GM23338 (cell line): Measurements from ENCODE around the gene GSDME. TPM values are rescaled to one million over a fixed set of nuclear protein-coding genes. Genes with fewer than 3 reads are reported as not detected.

ENCODE experiments used
- ATAC-seq: fragments of 200-7000 bp; cut with Tn5 transposase; 3 replicates; pipeline ENCODE4 v1.9.1; 2020
- DNase-seq: peaks from one replicate; pipeline ENCODE4 v3.0.0-alpha.2; 2015; ENCODE audit warnings: low spot score
- H2AFZ ChIP-seq: fragments of 200-600 bp; sonication (generic); 2 replicates; pipeline ENCODE4 v1.8.0; 2016; ENCODE audit warnings: antibody characterized with exemption, mild to moderate bottlenecking, moderate library complexity
- H3F3A ChIP-seq: fragments of 200-600 bp; sonication (generic); replicated peaks from 2 replicates; pipeline ENCODE4 v1.8.0; 2017; ENCODE audit warnings: antibody characterized with exemption, mixed run types, low read depth
- H3K27ac ChIP-seq: fragments of 200-600 bp; sonication (generic); 2 replicates; pipeline ENCODE4 v1.6.1; 2016; ENCODE audit warnings: low read depth
- H3K27me3 ChIP-seq: fragments of 200-600 bp; sonication (generic); 2 replicates; pipeline ENCODE4 v1.8.0; 2016; ENCODE audit warnings: mild to moderate bottlenecking, mixed run types, moderate library complexity; ENCODE audit not compliant: insufficient read depth
- H3K36me3 ChIP-seq: fragments of 200-600 bp; sonication (generic); 2 replicates; pipeline ENCODE4 v1.8.0; 2016; ENCODE audit warnings: mild to moderate bottlenecking; ENCODE audit not compliant: insufficient read depth
- H3K4me1 ChIP-seq: fragments of 200-600 bp; sonication (generic); 2 replicates; pipeline ENCODE4 v1.8.0; 2016; ENCODE audit warnings: mild to moderate bottlenecking, moderate library complexity; ENCODE audit not compliant: insufficient read depth
- H3K4me2 ChIP-seq: fragments of 200-600 bp; sonication (generic); 2 replicates; pipeline ENCODE4 v1.7.1; 2017; ENCODE audit warnings: mixed run types
- H3K4me3 ChIP-seq: fragments of 200-600 bp; sonication (generic); 2 replicates; pipeline ENCODE4 v1.6.1; 2016; ENCODE audit warnings: mixed run types
- H3K79me2 ChIP-seq: fragments of 200-600 bp; sonication (generic); replicated peaks from 2 replicates; pipeline ENCODE4 v1.8.0; 2017; ENCODE audit warnings: mild to moderate bottlenecking; ENCODE audit not compliant: insufficient read depth
- H3K9me2 ChIP-seq: fragments of 200-600 bp; sonication (generic); 2 replicates; pipeline ENCODE4 v1.8.0; 2017; ENCODE audit not compliant: insufficient read depth
- H4K20me1 ChIP-seq: fragments of 200-600 bp; sonication (generic); replicated peaks from 2 replicates; pipeline ENCODE4 v1.8.0; 2017; ENCODE audit warnings: mild to moderate bottlenecking; ENCODE audit not compliant: insufficient read depth
- H3K27ac Mint-ChIP-seq: 2 replicates; pipeline ENCODE4 v1.8.0; 2020; ENCODE audit warnings: inconsistent platforms, mild to moderate bottlenecking, moderate library complexity, mixed read lengths
- H3K27me3 Mint-ChIP-seq: 3 replicates; pipeline ENCODE4 v1.8.0; 2022; ENCODE audit warnings: low read depth, mild to moderate bottlenecking, moderate library complexity, mixed read lengths, inconsistent platforms; ENCODE audit not compliant: insufficient read depth, poor library complexity
- H3K36me3 Mint-ChIP-seq: 3 replicates; pipeline ENCODE4 v1.8.0; 2021; ENCODE audit warnings: low read depth, mild to moderate bottlenecking, inconsistent platforms, moderate library complexity, mixed read lengths
- H3K4me1 Mint-ChIP-seq: 3 replicates; pipeline ENCODE4 v1.8.0; 2020; ENCODE audit warnings: mild to moderate bottlenecking, inconsistent platforms, mixed read lengths
- H3K4me3 Mint-ChIP-seq: 3 replicates; pipeline ENCODE4 v1.8.0; 2021; ENCODE audit warnings: moderate library complexity, mild to moderate bottlenecking, inconsistent platforms, mixed read lengths
- H3K9me3 Mint-ChIP-seq: 3 replicates; pipeline ENCODE4 v1.8.0; 2020; ENCODE audit warnings: moderate library complexity, mild to moderate bottlenecking, inconsistent platforms, mixed read lengths
- CREB1 ChIP-seq: fragments of 250-450 bp; sonication (Bioruptor Pico); IDR thresholded peaks from 2 replicates; pipeline ENCODE4 v1.5.0; 2020; ENCODE audit warnings: low read depth, mild to moderate bottlenecking, moderate library complexity
- EZH2 ChIP-seq: fragments of 200-600 bp; sonication (generic); IDR thresholded peaks from one replicate; pipeline ENCODE4 v1.8.0; 2017; ENCODE audit warnings: antibody characterized with exemption, mild to moderate bottlenecking, low read depth; ENCODE audit not compliant: unreplicated experiment
- EZH2phosphoT487 ChIP-seq: fragments of 200-600 bp; sonication (generic); IDR thresholded peaks from one replicate; pipeline ENCODE4 v1.8.1; 2018; ENCODE audit warnings: antibody characterized with exemption; ENCODE audit not compliant: unreplicated experiment
- JUNB ChIP-seq: IDR thresholded peaks from one replicate; pipeline ENCODE4 v1.6.1; 2016; ENCODE audit warnings: antibody characterized with exemption; ENCODE audit not compliant: unreplicated experiment
- NANOG ChIP-seq: IDR thresholded peaks from 2 replicates; pipeline ENCODE4 v1.6.1; 2016; ENCODE audit warnings: antibody characterized with exemption, borderline replicate concordance
- POLR2AphosphoS5 ChIP-seq: IDR thresholded peaks from 2 replicates; pipeline ENCODE4 v1.6.1; 2016; ENCODE audit warnings: antibody characterized with exemption, low read depth
- STAT1 ChIP-seq: IDR thresholded peaks from one replicate; pipeline ENCODE4 v1.6.1; 2016; ENCODE audit warnings: antibody characterized with exemption; ENCODE audit not compliant: unreplicated experiment
- ZNF114 ChIP-seq: fragments of 250-450 bp; sonication (Bioruptor Pico); IDR thresholded peaks from 2 replicates; pipeline ENCODE4 v1.5.0; 2020; ENCODE audit warnings: mild to moderate bottlenecking, moderate library complexity
- ZNF331 ChIP-seq: fragments of 250-450 bp; sonication (Bioruptor Pico); IDR thresholded peaks from 2 replicates; pipeline ENCODE4 v1.5.0; 2020; ENCODE audit warnings: low read depth, mild to moderate bottlenecking, moderate library complexity
- polyA plus RNA-seq: library from polyadenylated mRNA; unstranded; fragments of >200 nt; fragmentation: Nextera tagmentation; extraction: Ambion mirVana; gene quantifications from 2 replicates; pipeline ENCODE4 v1.2.1, GENCODE V29; 2016
- total RNA-seq: library from RNA; depleted of rRNA; stranded (reverse); fragments of >200 nt; shearing (Covaris generic); gene quantifications from 2 replicates; pipeline ENCODE4 v1.2.3, GENCODE V29; 2014
- TF ChIP-seq, protein P1 (sequence below): IDR thresholded peaks from one replicate; pipeline ENCODE4 v1.6.1; 2018; ENCODE audit warnings: antibody characterized with exemption; ENCODE audit not compliant: unreplicated experiment
- TF ChIP-seq, protein P2 (sequence below): IDR thresholded peaks from 2 replicates; pipeline ENCODE4 v1.6.1; 2016; ENCODE audit warnings: antibody characterized with exemption
- TF ChIP-seq, protein P3 (sequence below): fragments of 250-450 bp; sonication (Bioruptor Pico); IDR thresholded peaks from 2 replicates; pipeline ENCODE4 v1.5.0; 2020; ENCODE audit warnings: mild to moderate bottlenecking, moderate library complexity
- TF ChIP-seq, protein P4 (sequence below), 2 experiments: fragments of 200-600 bp in 1 of 2; sonication (generic) in 1 of 2; conservative IDR thresholded peaks; 2 replicates each; pipeline versions ENCODE4 v1.5.1 to v1.6.1; 2016 to 2017; ENCODE audit warnings: antibody characterized with exemption in 2 of 2, low read depth in 2 of 2, mild to moderate bottlenecking in 2 of 2, moderate library complexity in 1 of 2

GSDME gene
- total and polyA plus RNA-seq, 2 experiments from 2014 or later: 8.3 to 8.5 TPM

DNA sequence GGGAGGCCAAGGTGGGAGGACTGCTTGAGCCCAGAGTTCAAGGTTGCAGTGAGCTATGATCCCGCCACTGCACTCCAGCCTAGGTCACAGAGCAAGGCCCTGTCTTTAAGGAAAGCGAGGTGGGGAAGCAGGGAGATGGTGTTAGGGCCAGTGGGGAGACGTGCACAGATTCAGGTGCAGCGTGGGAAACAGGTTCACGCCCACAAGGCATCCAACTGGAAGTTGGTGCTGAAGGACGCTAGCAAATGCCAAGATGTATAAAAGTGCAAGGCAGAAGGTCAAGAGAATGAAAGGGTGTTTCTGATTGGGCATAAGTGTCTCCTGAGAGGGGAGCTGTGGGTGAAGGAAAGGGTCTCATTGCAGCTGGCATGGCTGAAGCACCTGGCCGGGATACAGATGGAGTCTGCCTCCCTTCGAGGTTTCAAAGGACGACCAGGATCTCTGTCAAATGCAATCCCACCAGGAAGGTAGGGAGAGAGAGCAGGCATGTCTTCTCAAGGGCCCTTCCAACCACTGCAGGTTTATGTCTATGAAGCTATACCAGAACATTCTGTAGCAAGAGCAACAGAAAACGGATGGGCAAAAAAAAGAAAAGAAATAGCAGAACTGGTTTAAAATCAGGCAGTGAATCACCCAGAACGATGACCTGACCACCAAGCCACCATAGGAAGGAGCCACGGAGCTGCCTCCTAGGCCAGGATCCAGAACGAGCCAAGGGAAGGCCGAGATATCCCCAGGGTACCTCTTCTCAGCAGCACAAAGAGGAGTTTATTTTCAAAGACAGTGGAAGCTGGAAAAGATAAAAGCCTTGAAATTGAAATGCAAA, 43.2 kb downstream of the GSDME start:
- H3K27ac Mint-ChIP-seq: no peak overlapping the region
- H3K4me1 ChIP-seq: no peaks in the 10 kb centered on the region; the same call in 1 of the 2 replicates

More for the DNA sequence above, 43.2 kb downstream of the GSDME start:
- TF ChIP-seq, protein P1, sequence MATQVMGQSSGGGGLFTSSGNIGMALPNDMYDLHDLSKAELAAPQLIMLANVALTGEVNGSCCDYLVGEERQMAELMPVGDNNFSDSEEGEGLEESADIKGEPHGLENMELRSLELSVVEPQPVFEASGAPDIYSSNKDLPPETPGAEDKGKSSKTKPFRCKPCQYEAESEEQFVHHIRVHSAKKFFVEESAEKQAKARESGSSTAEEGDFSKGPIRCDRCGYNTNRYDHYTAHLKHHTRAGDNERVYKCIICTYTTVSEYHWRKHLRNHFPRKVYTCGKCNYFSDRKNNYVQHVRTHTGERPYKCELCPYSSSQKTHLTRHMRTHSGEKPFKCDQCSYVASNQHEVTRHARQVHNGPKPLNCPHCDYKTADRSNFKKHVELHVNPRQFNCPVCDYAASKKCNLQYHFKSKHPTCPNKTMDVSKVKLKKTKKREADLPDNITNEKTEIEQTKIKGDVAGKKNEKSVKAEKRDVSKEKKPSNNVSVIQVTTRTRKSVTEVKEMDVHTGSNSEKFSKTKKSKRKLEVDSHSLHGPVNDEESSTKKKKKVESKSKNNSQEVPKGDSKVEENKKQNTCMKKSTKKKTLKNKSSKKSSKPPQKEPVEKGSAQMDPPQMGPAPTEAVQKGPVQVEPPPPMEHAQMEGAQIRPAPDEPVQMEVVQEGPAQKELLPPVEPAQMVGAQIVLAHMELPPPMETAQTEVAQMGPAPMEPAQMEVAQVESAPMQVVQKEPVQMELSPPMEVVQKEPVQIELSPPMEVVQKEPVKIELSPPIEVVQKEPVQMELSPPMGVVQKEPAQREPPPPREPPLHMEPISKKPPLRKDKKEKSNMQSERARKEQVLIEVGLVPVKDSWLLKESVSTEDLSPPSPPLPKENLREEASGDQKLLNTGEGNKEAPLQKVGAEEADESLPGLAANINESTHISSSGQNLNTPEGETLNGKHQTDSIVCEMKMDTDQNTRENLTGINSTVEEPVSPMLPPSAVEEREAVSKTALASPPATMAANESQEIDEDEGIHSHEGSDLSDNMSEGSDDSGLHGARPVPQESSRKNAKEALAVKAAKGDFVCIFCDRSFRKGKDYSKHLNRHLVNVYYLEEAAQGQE: no peak
- TF ChIP-seq STAT1 (no peak), CREB1 (CRISPR knock-in tag) (no peak), EZH2phosphoT487 (no peak), ZNF331 (CRISPR knock-in tag) (no peak), ZNF114 (no peak), NANOG (no peak), EZH2 (no peak), POLR2AphosphoS5 (no peak), JUNB (no peak)
- TF ChIP-seq, protein P2, sequence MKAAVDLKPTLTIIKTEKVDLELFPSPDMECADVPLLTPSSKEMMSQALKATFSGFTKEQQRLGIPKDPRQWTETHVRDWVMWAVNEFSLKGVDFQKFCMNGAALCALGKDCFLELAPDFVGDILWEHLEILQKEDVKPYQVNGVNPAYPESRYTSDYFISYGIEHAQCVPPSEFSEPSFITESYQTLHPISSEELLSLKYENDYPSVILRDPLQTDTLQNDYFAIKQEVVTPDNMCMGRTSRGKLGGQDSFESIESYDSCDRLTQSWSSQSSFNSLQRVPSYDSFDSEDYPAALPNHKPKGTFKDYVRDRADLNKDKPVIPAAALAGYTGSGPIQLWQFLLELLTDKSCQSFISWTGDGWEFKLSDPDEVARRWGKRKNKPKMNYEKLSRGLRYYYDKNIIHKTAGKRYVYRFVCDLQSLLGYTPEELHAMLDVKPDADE: no peak
- TF ChIP-seq, protein P3, sequence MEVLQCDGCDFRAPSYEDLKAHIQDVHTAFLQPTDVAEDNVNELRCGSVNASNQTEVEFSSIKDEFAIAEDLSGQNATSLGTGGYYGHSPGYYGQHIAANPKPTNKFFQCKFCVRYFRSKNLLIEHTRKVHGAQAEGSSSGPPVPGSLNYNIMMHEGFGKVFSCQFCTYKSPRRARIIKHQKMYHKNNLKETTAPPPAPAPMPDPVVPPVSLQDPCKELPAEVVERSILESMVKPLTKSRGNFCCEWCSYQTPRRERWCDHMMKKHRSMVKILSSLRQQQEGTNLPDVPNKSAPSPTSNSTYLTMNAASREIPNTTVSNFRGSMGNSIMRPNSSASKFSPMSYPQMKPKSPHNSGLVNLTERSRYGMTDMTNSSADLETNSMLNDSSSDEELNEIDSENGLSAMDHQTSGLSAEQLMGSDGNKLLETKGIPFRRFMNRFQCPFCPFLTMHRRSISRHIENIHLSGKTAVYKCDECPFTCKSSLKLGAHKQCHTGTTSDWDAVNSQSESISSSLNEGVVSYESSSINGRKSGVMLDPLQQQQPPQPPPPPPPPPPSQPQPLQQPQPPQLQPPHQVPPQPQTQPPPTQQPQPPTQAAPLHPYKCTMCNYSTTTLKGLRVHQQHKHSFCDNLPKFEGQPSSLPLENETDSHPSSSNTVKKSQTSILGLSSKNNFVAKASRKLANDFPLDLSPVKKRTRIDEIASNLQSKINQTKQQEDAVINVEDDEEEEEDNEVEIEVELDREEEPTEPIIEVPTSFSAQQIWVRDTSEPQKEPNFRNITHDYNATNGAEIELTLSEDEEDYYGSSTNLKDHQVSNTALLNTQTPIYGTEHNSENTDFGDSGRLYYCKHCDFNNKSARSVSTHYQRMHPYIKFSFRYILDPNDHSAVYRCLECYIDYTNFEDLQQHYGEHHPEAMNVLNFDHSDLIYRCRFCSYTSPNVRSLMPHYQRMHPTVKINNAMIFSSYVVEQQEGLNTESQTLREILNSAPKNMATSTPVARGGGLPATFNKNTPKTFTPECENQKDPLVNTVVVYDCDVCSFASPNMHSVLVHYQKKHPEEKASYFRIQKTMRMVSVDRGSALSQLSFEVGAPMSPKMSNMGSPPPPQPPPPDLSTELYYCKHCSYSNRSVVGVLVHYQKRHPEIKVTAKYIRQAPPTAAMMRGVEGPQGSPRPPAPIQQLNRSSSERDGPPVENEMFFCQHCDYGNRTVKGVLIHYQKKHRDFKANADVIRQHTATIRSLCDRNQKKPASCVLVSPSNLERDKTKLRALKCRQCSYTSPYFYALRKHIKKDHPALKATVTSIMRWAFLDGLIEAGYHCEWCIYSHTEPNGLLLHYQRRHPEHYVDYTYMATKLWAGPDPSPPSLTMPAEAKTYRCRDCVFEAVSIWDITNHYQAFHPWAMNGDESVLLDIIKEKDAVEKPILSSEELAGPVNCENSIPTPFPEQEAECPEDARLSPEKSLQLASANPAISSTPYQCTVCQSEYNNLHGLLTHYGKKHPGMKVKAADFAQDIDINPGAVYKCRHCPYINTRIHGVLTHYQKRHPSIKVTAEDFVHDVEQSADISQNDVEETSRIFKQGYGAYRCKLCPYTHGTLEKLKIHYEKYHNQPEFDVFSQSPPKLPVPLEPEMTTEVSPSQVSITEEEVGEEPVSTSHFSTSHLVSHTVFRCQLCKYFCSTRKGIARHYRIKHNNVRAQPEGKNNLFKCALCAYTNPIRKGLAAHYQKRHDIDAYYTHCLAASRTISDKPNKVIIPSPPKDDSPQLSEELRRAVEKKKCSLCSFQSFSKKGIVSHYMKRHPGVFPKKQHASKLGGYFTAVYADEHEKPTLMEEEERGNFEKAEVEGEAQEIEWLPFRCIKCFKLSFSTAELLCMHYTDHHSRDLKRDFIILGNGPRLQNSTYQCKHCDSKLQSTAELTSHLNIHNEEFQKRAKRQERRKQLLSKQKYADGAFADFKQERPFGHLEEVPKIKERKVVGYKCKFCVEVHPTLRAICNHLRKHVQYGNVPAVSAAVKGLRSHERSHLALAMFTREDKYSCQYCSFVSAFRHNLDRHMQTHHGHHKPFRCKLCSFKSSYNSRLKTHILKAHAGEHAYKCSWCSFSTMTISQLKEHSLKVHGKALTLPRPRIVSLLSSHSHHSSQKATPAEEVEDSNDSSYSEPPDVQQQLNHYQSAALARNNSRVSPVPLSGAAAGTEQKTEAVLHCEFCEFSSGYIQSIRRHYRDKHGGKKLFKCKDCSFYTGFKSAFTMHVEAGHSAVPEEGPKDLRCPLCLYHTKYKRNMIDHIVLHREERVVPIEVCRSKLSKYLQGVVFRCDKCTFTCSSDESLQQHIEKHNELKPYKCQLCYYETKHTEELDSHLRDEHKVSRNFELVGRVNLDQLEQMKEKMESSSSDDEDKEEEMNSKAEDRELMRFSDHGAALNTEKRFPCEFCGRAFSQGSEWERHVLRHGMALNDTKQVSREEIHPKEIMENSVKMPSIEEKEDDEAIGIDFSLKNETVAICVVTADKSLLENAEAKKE (CRISPR knock-in tag): no peak
- TF ChIP-seq, protein P4, sequence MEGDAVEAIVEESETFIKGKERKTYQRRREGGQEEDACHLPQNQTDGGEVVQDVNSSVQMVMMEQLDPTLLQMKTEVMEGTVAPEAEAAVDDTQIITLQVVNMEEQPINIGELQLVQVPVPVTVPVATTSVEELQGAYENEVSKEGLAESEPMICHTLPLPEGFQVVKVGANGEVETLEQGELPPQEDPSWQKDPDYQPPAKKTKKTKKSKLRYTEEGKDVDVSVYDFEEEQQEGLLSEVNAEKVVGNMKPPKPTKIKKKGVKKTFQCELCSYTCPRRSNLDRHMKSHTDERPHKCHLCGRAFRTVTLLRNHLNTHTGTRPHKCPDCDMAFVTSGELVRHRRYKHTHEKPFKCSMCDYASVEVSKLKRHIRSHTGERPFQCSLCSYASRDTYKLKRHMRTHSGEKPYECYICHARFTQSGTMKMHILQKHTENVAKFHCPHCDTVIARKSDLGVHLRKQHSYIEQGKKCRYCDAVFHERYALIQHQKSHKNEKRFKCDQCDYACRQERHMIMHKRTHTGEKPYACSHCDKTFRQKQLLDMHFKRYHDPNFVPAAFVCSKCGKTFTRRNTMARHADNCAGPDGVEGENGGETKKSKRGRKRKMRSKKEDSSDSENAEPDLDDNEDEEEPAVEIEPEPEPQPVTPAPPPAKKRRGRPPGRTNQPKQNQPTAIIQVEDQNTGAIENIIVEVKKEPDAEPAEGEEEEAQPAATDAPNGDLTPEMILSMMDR (conservative IDR thresholded peaks at IDR 0.05; ENCODE audit: low read depth in 2 of 2): no peak
- Histone ChIP-seq H3K36me3 (no peaks in the 10 kb centered on the region), H3K4me3 (no peak overlapping the region), H3F3A (0 out of 2 replicates have a peak, but pooled peaks cover 2% of the 10 kb centered on the region), H3K79me2 (no peaks in the 10 kb centered on the region), H3K4me2 (no peak overlapping the region), H4K20me1 (no peaks in the 10 kb centered on the region; the same call in 1 of the 2 replicates), H2AFZ (no peak overlapping the region), H3K27ac (no peak overlapping the region), H3K27me3 (no peaks in the 10 kb centered on the region), H3K9me2 (no peaks in the 10 kb centered on the region)
- peaks cover 19% of the 10 kb centered on the region for H3K4me1 Mint-ChIP-seq
- H3K27me3 Mint-ChIP-seq: peaks cover 16% of the 10 kb centered on the region
- no peaks in the 10 kb centered on the region; the same call in 2 of the 3 replicates for H3K9me3 Mint-ChIP-seq
- ATAC-seq (no peak), DNase-seq (no peak)
- peaks cover 9% of the 10 kb centered on the region for H3K36me3 Mint-ChIP-seq
- no peak overlapping the region for H3K4me3 Mint-ChIP-seq
